H1 (cell line): Measurements from ENCODE around the gene MEF2B. TPM values are rescaled to one million over a fixed set of nuclear protein-coding genes. Genes with fewer than 3 reads are reported as not detected.

ENCODE experiments used
- CTCF ChIA-PET: fragments of 300-600 bp; sonication (Branson Sonifier 250); formaldehyde crosslinking; loops from one replicate; lab custom pipeline; 2021; ENCODE audit not compliant: partially characterized antibody; lab: Charles Lee
- POLR2A ChIA-PET: fragments of 300-600 bp; sonication (Branson Sonifier 250); formaldehyde crosslinking; loops from one replicate; lab custom pipeline; 2021; ENCODE audit warnings: inconsistent platforms; ENCODE audit not compliant: partially characterized antibody; lab: Charles Lee
- DNase-seq, 2 experiments: peaks; one replicate each; pipeline versions ENCODE4 v3.0.0 to v3.0.0-alpha.2; 2010 to 2022; ENCODE audit warnings: low spot score in 2 of 2, low read depth in 1 of 2, mixed read lengths in 1 of 2
- FAIRE-seq: peaks from 2 replicates; lab custom pipeline; 2011; peaks lifted over from hg19 to GRCh38; lab: Jason Lieb, UNC
- H2AFZ ChIP-seq: 2 replicates; pipeline ENCODE4 v1.8.1; 2012; ENCODE audit warnings: low read length, inconsistent platforms
- H2AK5ac ChIP-seq: 2 replicates; pipeline ENCODE4 v1.6.1; 2013; ENCODE audit warnings: low read depth, low read length
- H2BK120ac ChIP-seq: replicated peaks from 2 replicates; pipeline ENCODE3; 2013; ENCODE audit warnings: low read depth, low read length, inconsistent platforms
- H2BK12ac ChIP-seq: 2 replicates; pipeline ENCODE4 v1.6.1; 2013; ENCODE audit warnings: low read depth, low read length
- H2BK15ac ChIP-seq: 2 replicates; pipeline ENCODE4 v1.6.1; 2013; ENCODE audit warnings: low read length
- H2BK20ac ChIP-seq: 2 replicates; pipeline ENCODE4 v1.6.1; 2013; ENCODE audit warnings: low read length
- H2BK5ac ChIP-seq: 2 replicates; pipeline ENCODE4 v1.6.1; 2013; ENCODE audit warnings: low read depth, low read length
- H3K14ac ChIP-seq: 2 replicates; pipeline ENCODE4 v1.6.1; 2013; ENCODE audit warnings: inconsistent platforms; ENCODE audit not compliant: insufficient read length
- H3K18ac ChIP-seq: 2 replicates; pipeline ENCODE4 v1.6.1; 2013; ENCODE audit warnings: low read length; ENCODE audit errors: extremely low read depth
- H3K23ac ChIP-seq: 2 replicates; pipeline ENCODE4 v1.6.1; 2013; ENCODE audit warnings: inconsistent platforms; ENCODE audit not compliant: insufficient read length
- H3K23me2 ChIP-seq: 2 replicates; pipeline ENCODE4 v1.6.1; 2013; ENCODE audit warnings: low read depth, low read length
- H3K27ac ChIP-seq: 2 replicates; pipeline ENCODE4 v1.6.1; 2011; ENCODE audit warnings: low read depth, low read length, inconsistent platforms
- H3K27me3 ChIP-seq, 4 experiments: replicated peaks in 1 of 4; 1 replicate in 1 of 4; 2 replicates in 3 of 4; pipeline versions ENCODE4 v1.6.1 to v1.8.1; 2011 to 2013; ENCODE audit warnings: low read length in 3 of 4, mild to moderate bottlenecking in 3 of 4, inconsistent platforms in 2 of 4, mixed read lengths in 2 of 4, moderate library complexity in 1 of 4; ENCODE audit not compliant: control insufficient read depth in 3 of 4, insufficient read depth in 3 of 4; ENCODE audit errors: extremely low read depth in 1 of 4
- H3K36me3 ChIP-seq, 4 experiments: 2 replicates each; pipeline versions ENCODE4 v1.6.1 to v1.8.1; 2011 to 2013; ENCODE audit warnings: mild to moderate bottlenecking in 4 of 4, low read length in 3 of 4, moderate library complexity in 2 of 4, control low read depth in 1 of 4, inconsistent platforms in 1 of 4; ENCODE audit not compliant: insufficient read depth in 4 of 4, control insufficient read depth in 2 of 4
- H3K4ac ChIP-seq: replicated peaks from 2 replicates; pipeline ENCODE3; 2013; ENCODE audit warnings: low read length, low read depth, mixed read lengths, inconsistent platforms; ENCODE audit not compliant: insufficient read length
- H3K4me1 ChIP-seq, 4 experiments: replicated peaks in 1 of 4; 1 replicate in 1 of 4; 2 replicates in 3 of 4; pipeline versions ENCODE4 v1.6.1 to v1.8.1; 2011 to 2013; ENCODE audit warnings: low read length in 3 of 4, inconsistent platforms in 2 of 4, mixed read lengths in 1 of 4; ENCODE audit not compliant: insufficient read depth in 4 of 4, control insufficient read depth in 3 of 4
- H3K4me2 ChIP-seq, 2 experiments: 2 replicates each; pipeline versions ENCODE4 v1.6.1 to v1.8.1; 2011 to 2013; ENCODE audit warnings: low read depth in 2 of 2, low read length in 2 of 2, control low read depth in 1 of 2, inconsistent platforms in 1 of 2, mild to moderate bottlenecking in 1 of 2; ENCODE audit not compliant: insufficient read depth in 1 of 2
- H3K4me3 ChIP-seq, 4 experiments: fragments of 200-600, 300-600 bp in 1 of 4; sonication (generic), shearing (Covaris generic), sonication (Bioruptor Twin) in 1 of 4; 2 replicates each; pipeline versions ENCODE4 v1.5.1 to v1.8.1; 2011 to 2016; ENCODE audit warnings: low read length in 4 of 4, low read depth in 3 of 4, control low read depth in 2 of 4, inconsistent platforms in 2 of 4, mild to moderate bottlenecking in 2 of 4, mixed read lengths in 1 of 4, moderate library complexity in 1 of 4; ENCODE audit not compliant: insufficient read depth in 2 of 4; ENCODE audit errors: extremely low read depth in 1 of 4
- H3K56ac ChIP-seq: replicated peaks from 2 replicates; pipeline ENCODE3; 2013; ENCODE audit warnings: low read depth, mild to moderate bottlenecking, mixed read lengths, low read length, inconsistent platforms; ENCODE audit not compliant: insufficient read length
- H3K79me1 ChIP-seq: 2 replicates; pipeline ENCODE4 v1.6.1; 2013; ENCODE audit warnings: low read depth, low read length, control low read depth
- H3K79me2 ChIP-seq, 2 experiments: 2 replicates each; pipeline versions ENCODE4 v1.6.1 to v1.8.1; 2012 to 2013; ENCODE audit warnings: low read length in 2 of 2, mild to moderate bottlenecking in 2 of 2, inconsistent platforms in 1 of 2; ENCODE audit not compliant: insufficient read depth in 2 of 2, control insufficient read depth in 1 of 2
- H3K9ac ChIP-seq, 4 experiments: replicated peaks in 1 of 4; 1 replicate in 1 of 4; 2 replicates in 3 of 4; pipeline versions ENCODE4 v1.6.1 to v1.8.1; 2011 to 2013; ENCODE audit warnings: low read depth in 3 of 4, low read length in 3 of 4, control low read depth in 2 of 4, mild to moderate bottlenecking in 2 of 4, moderate library complexity in 2 of 4, inconsistent platforms in 1 of 4; ENCODE audit errors: extremely low read depth in 1 of 4
- H3K9me3 ChIP-seq, 2 experiments: 2 replicates each; pipeline versions ENCODE4 v1.6.1 to v1.8.1; 2012 to 2013; ENCODE audit warnings: mild to moderate bottlenecking in 2 of 2, moderate library complexity in 2 of 2, control low read depth in 1 of 2, inconsistent platforms in 1 of 2, low read depth in 1 of 2, low read length in 1 of 2, mixed read lengths in 1 of 2; ENCODE audit not compliant: insufficient read depth in 2 of 2
- H4K20me1 ChIP-seq, 2 experiments: replicated peaks in 1 of 2; 2 replicates each; pipeline versions ENCODE3 to v1.8.1; 2011 to 2013; ENCODE audit warnings: inconsistent platforms in 2 of 2, low read length in 2 of 2, mild to moderate bottlenecking in 1 of 2; ENCODE audit not compliant: insufficient read depth in 2 of 2, control insufficient read depth in 1 of 2
- H4K5ac ChIP-seq: 2 replicates; pipeline ENCODE4 v1.6.1; 2013; ENCODE audit warnings: low read length, low read depth, mixed read lengths, inconsistent platforms; ENCODE audit not compliant: insufficient read length
- H4K8ac ChIP-seq: 2 replicates; pipeline ENCODE4 v1.8.0; 2013; ENCODE audit warnings: mild to moderate bottlenecking, moderate library complexity, low read length, inconsistent platforms; ENCODE audit not compliant: insufficient read depth; ENCODE audit errors: extremely low read depth
- H4K91ac ChIP-seq: replicated peaks from 2 replicates; pipeline ENCODE3; 2013; ENCODE audit warnings: low read length, mixed read lengths, inconsistent platforms; ENCODE audit not compliant: insufficient read length
- BRCA1 ChIP-seq: IDR thresholded peaks from 2 replicates; pipeline ENCODE4 v1.6.1; 2012; ENCODE audit warnings: low read depth, low read length, improper control_type of control experiment
- CBX5 ChIP-seq: fragments of 300-800, 300-1000 bp; sonication (generic); IDR thresholded peaks from 2 replicates; pipeline ENCODE4 v1.7.1; 2016; ENCODE audit warnings: antibody characterized with exemption, low read length, low read depth
- EZH2 ChIP-seq: fragments of 200-600 bp; sonication (generic); IDR thresholded peaks from 2 replicates; pipeline ENCODE4 v1.7.1; 2012; ENCODE audit warnings: low read depth, mild to moderate bottlenecking, moderate library complexity, low read length, inconsistent platforms; ENCODE audit not compliant: severe bottlenecking
- JUND ChIP-seq: IDR thresholded peaks from 2 replicates; pipeline ENCODE4 v1.6.1; 2011; ENCODE audit warnings: mild to moderate bottlenecking, improper control_type of control experiment, low read length
- MAFK ChIP-seq: IDR thresholded peaks from 2 replicates; pipeline ENCODE4 v1.6.1; 2012; ENCODE audit warnings: low read depth, mild to moderate bottlenecking, improper control_type of control experiment, low read length
- RAD21 ChIP-seq, 2 experiments: IDR thresholded peaks in 1 of 2; conservative IDR thresholded peaks in 1 of 2; 2 replicates each; pipeline ENCODE4 v1.6.1; 2011; ENCODE audit warnings: low read depth in 2 of 2, low read length in 2 of 2, improper control_type of control experiment in 1 of 2, inconsistent platforms in 1 of 2, mild to moderate bottlenecking in 1 of 2, moderate library complexity in 1 of 2
- RFX5 ChIP-seq: IDR thresholded peaks from 2 replicates; pipeline ENCODE4 v1.6.1; 2011; ENCODE audit warnings: low read depth, low read length, improper control_type of control experiment, borderline replicate concordance
- SAP30 ChIP-seq: fragments of 300-600 bp; sonication (generic); IDR thresholded peaks from 2 replicates; pipeline ENCODE4 v1.7.1; 2012; ENCODE audit warnings: low read length, moderate library complexity, mild to moderate bottlenecking, inconsistent platforms; ENCODE audit not compliant: insufficient read depth, insufficient replicate concordance
- TAF7 ChIP-seq: optimal IDR thresholded peaks from 2 replicates; pipeline ENCODE3; 2011; ENCODE audit warnings: low read depth, mild to moderate bottlenecking, inconsistent platforms, low read length, moderate library complexity, borderline replicate concordance
- YY1 ChIP-seq: IDR thresholded peaks from 2 replicates; pipeline ENCODE4 v1.6.1; 2011; ENCODE audit warnings: low read depth, mild to moderate bottlenecking, low read length
- WGBS, 2 experiments: shearing (Covaris generic) in 1 of 2; methylation state at CpG; one replicate each; pipeline versions ENCODE4 v1.1.6 to v1.1.7; 2013 to 2015; ENCODE audit warnings: low lambda C conversion rate in 2 of 2, mixed read lengths in 2 of 2, inconsistent platforms in 1 of 2, low coverage in 1 of 2, missing lambda C conversion rate in 1 of 2; ENCODE audit not compliant: insufficient replicate concordance in 2 of 2, insufficient coverage in 1 of 2, insufficient read length in 1 of 2; ENCODE audit errors: extremely low coverage in 1 of 2, missing lambda C conversion rate in 1 of 2; 5-methylcytosine and 5-hydroxymethylcytosine counted together
- polyA plus RNA-seq, 7 experiments: library from polyadenylated mRNA; depleted of rRNA in 3 of 7; stranded (reverse) in 5 of 7; unstranded in 2 of 7; fragments of >200 nt in 5 of 7; fragments of 200-250 nt in 2 of 7; gene quantifications; 1 replicate in 5 of 7; 2 replicates in 1 of 7; 4 replicates in 1 of 7; pipeline versions ENCODE4 v1.2.1 to v1.2.3, GENCODE V29; 2011 to 2013; ENCODE audit warnings: missing spikeins in 2 of 7, mixed read lengths in 2 of 7
- total RNA-seq: library from RNA; stranded (reverse); fragmentation: NEBNext Ultra II Directional; extraction: Animal tissue kit (Norgen Biotek cat#: 25700); gene quantifications from 2 replicates; pipeline ENCODE4 v1.2.1, GENCODE V29; 2021
- TF ChIP-seq, protein P1 (sequence below): IDR thresholded peaks from 2 replicates; pipeline ENCODE4 v1.6.1; 2012; ENCODE audit warnings: inconsistent platforms
- TF ChIP-seq, protein P2 (sequence below): IDR thresholded peaks from 2 replicates; pipeline ENCODE4 v1.6.1; 2011; ENCODE audit warnings: low read depth, mild to moderate bottlenecking, low read length; ENCODE audit not compliant: insufficient read depth

The MEF2B gene
- total and polyA plus RNA-seq, 2 of the 8 experiments (the other 6 are each of a cell fraction or from before 2014, with no cell fraction given) = 2.8 to 3.7 TPM

DNA sequence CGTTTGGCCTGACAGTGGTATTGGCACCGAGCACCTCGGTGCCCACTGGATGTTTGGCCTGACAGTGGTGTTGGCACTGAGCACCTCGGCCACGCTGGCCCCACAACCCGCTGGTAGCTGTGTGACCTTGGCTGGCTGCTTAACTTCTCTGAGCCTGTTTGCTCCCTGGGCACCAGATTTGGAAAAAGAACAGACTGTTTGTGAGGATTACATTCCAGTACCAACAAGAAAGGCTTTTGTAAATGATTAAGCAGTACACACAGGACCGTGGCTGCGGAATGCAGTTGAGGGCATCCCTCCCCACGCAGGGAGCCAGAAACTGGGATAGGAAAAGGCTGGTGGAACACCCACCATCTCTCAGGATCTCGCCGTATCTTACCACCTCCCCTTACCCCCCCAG is 74.4 kb downstream of the MEF2B start:
- WGBS, 2 experiments = 83% methylated on average over 11 of the region's 11 CpGs; no CpG with 5 or more reads in 1 of the 2 experiments
- CTCF ChIA-PET = interaction anchor here (0.7 to 1.0 kb wide), 3 partner anchors 9 to 201 kb away, joined by 3 to 4 read pairs (median 3); no protein-coding TSS in a partner anchor
- Histone ChIP-seq H2BK5ac (no peak overlapping the region), H3K79me1 (no peaks in the 10 kb centered on the region; the same call in 1 of the 2 replicates), H3K23me2 (no peaks in the 10 kb centered on the region), H3K9me3 (no peaks in the 10 kb centered on the region), H2AK5ac (0 out of 2 replicates have a peak overlapping the region, but pooled peaks have one; percentile 65), H2AFZ (no peak overlapping the region), H3K18ac (no peak overlapping the region), H3K4me1 (peaks cover 1 to 5% (median 2%) of the 10 kb centered on the region in 4 experiments), H2BK120ac (no peak overlapping the region), H2BK12ac (no peak overlapping the region), H4K8ac (no peak overlapping the region), H3K27ac (no peak overlapping the region), H3K56ac (no peak overlapping the region), H3K4me2 (no peak overlapping the region), H3K27me3 (peaks cover 0 to 2% (median 0%) of the 10 kb centered on the region in 4 experiments; a peak in 2 of 7 replicates), H3K14ac (no peak overlapping the region), H2BK15ac (0 out of 2 replicates have a peak overlapping the region, but pooled peaks have one; percentile 46), H4K5ac (no peak overlapping the region), H2BK20ac (no peak overlapping the region), H3K36me3 (no peaks in the 10 kb centered on the region), H4K20me1 (no peaks in the 10 kb centered on the region), H3K9ac (no peak overlapping the region), H3K23ac (no peak overlapping the region), H3K79me2 (no peaks in the 10 kb centered on the region), H3K4ac (no peak overlapping the region), H3K4me3 (no peak overlapping the region), H4K91ac (no peak overlapping the region)
- POLR2A ChIA-PET = no interaction called here
- FAIRE-seq = no peak
- TF ChIP-seq TAF7 = no peak
- no peak for TF ChIP-seq RAD21 (IDR thresholded peaks at IDR 0.05 in 1 of 2, conservative IDR thresholded peaks at IDR 0.05 in 1 of 2; ENCODE audit: low read depth in 2 of 2, low read length in 2 of 2)
- TF ChIP-seq BRCA1 = no peak
- no peak for TF ChIP-seq CBX5
- no peak for TF ChIP-seq RFX5
- no peak for TF ChIP-seq YY1
- TF ChIP-seq MAFK = no peak
- TF ChIP-seq, protein P1, sequence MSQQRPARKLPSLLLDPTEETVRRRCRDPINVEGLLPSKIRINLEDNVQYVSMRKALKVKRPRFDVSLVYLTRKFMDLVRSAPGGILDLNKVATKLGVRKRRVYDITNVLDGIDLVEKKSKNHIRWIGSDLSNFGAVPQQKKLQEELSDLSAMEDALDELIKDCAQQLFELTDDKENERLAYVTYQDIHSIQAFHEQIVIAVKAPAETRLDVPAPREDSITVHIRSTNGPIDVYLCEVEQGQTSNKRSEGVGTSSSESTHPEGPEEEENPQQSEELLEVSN = no peak
- TF ChIP-seq SAP30 = no peak
- TF ChIP-seq EZH2 = no peak
- TF ChIP-seq JUND = no peak
- TF ChIP-seq, protein P2, sequence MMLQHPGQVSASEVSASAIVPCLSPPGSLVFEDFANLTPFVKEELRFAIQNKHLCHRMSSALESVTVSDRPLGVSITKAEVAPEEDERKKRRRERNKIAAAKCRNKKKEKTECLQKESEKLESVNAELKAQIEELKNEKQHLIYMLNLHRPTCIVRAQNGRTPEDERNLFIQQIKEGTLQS = no peak
- no peak for DNase-seq
